ENCODE data around the gene PPP1R26. TPM values are rescaled to one million over a fixed set of nuclear protein-coding genes. Genes with fewer than 3 reads are reported as not detected.

PPP1R26 gene
- total and polyA plus RNA-seq, 4 donors = 16.1 to 37.8 (median 28.4) TPM

DNA sequence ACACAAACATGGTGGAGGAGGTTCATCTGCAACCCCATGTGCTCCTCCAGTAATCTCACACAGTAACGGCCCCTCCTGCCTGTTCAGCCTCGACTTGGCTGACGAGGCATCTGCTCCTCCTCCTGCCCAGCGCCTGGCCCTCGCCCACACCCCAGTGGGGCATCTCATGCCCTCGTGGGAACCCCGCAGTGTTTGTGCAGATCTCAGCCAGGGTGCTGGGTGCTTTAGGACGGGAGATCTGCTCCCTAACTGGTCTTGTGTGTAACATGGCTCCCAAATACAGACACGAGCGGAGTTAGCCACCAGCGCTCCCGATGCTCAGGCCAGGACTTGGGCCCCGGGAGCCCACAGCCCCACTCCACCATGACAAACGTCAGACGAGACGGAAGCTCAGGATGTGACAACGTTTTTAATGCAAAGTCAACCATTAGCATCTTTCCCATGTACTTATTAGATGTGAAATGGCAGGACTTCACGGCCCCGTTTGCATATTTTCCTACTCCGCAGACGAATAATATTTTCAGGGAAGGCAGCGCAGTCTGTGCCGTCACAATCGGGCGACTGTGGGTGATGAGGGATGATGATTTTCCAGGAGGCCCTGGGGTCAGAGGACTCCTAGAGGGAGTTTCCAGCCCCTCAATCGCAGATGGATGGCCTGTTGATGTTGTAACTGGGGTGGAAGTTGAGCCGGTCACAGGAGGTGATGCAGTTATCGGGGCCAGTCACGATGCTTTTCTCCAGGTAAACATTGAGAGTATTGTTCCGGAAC, 15.4 kb downstream of the PPP1R26 start:
- H3K27ac ChIP-seq (ENCODE audit: low read depth, low read length) = no peak overlapping the region
- H3K36me3 ChIP-seq (ENCODE audit: control insufficient read depth, insufficient read depth, low read length) = peaks cover 25% of the 10 kb centered on the region
- no peak overlapping the region for H3K4me3 ChIP-seq (ENCODE audit: low read depth, low read length)
- WGBS (ENCODE audit: insufficient coverage) = 91% methylated on average over 24 of the region's 30 CpGs
- H3K4me1 ChIP-seq (ENCODE audit: control insufficient read depth, insufficient read depth, low read length) = peaks cover 17% of the 10 kb centered on the region
- H3K9me3 ChIP-seq (ENCODE audit: control insufficient read depth, insufficient read depth, low read length) = no peaks in the 10 kb centered on the region
- no peak for DNase-seq (ENCODE audit: low read depth in 4 of 6, low spot score in 6 of 6)
- no peaks in the 10 kb centered on the region for H3K27me3 ChIP-seq (ENCODE audit: control insufficient read depth, insufficient read depth, low read length)

DNA sequence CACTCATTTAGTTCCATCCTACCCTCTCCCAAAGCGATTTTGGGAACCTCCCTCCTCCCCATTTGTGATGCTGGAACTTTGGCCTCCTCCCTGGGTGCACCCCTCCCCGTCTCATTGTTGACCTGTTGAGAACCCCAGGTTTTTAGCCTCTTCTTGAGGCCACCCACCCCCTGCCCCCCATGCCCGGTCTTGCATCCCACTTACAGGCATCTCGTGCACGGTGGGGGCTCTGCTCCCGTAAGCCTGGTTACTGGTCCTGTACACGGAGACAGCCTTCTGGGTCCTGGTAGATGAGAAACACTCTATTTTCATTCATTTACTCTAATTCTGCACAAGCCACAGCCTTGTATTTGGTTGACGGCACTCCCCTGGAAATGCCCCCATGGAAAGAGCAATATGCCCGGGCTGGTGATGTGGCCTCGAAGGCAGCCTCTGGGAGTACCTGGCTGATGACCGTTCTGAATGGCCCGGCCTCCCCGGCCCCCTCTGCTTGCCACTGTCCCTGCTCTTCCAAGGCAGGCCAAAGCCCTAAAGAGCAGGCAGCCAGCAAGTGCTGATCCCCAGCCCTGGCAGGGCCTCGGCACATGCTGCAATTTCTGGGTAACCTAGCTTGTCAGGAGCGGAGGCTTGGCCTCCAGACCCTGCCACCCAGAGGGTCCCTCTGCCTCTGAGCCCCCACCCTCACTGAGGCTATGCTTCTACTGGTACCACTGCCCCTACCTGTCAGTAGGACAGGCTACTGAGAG, 19.0 kb downstream of the PPP1R26 start:
- no peaks in the 10 kb centered on the region for H3K9me3 ChIP-seq (ENCODE audit: control insufficient read depth, insufficient read depth, low read length)
- no peak overlapping the region for H3K4me3 ChIP-seq (ENCODE audit: low read depth, low read length)
- DNase-seq (ENCODE audit: low read depth in 4 of 6, low spot score in 6 of 6) = no peak
- 82% methylated on average over 12 of the region's 15 CpGs for WGBS (ENCODE audit: insufficient coverage)
- H3K36me3 ChIP-seq (ENCODE audit: control insufficient read depth, insufficient read depth, low read length) = peaks cover 29% of the 10 kb centered on the region
- H3K27me3 ChIP-seq (ENCODE audit: control insufficient read depth, insufficient read depth, low read length) = no peaks in the 10 kb centered on the region
- H3K4me1 ChIP-seq (ENCODE audit: control insufficient read depth, insufficient read depth, low read length) = peaks cover 36% of the 10 kb centered on the region
- H3K27ac ChIP-seq (ENCODE audit: low read depth, low read length) = no peak overlapping the region

DNA sequence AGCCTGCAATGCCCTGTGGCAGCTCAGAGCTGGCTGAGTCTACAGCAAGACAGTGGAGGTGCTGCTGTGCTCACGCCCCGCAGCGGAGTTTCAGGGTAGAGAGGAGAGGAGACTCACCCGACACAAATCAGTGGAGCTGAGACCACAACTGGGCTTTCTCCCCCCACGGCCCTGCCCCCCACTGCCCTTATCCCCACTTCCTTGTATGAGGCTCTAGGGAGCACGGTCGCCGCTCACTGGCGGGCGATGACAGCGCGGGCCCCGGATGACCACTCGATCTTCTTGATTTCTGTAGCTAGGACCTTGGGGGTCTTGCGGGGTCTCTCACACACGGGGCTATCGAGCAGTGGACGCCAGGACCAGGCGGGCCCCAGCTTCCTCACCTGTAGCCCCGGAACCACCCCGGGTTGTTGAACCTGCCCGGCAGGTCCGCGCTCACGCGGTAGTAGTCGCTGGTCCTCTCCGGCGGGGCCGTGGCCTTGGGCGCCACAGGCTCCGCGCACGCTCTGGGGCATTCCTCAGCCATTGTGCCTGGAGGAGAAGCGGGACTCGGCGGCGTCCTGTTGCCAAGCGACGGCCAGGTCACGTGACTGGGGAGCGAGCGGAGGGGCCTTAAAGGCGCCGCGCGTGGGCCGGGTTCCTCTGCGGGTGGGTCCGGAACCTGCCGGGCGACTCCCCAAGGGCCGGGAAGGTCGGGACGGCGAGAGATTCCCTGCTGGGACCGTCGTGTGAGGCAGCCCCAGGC, 19.9 kb downstream of the PPP1R26 start:
- H3K27ac ChIP-seq (ENCODE audit: low read depth, low read length) = peak overlapping the region; percentile 61
- peaks cover 36% of the 10 kb centered on the region for H3K4me1 ChIP-seq (ENCODE audit: control insufficient read depth, insufficient read depth, low read length)
- under 1% methylated on average over 57 of the region's 58 CpGs for WGBS (ENCODE audit: insufficient coverage)
- H3K27me3 ChIP-seq (ENCODE audit: control insufficient read depth, insufficient read depth, low read length) = no peaks in the 10 kb centered on the region
- peak in 5 of 6 donors; percentile 82 to 97 (median 86) for DNase-seq (ENCODE audit: low read depth in 4 of 6, low spot score in 6 of 6)
- H3K9me3 ChIP-seq (ENCODE audit: control insufficient read depth, insufficient read depth, low read length) = no peaks in the 10 kb centered on the region
- peak overlapping the region; percentile 79 for H3K4me3 ChIP-seq (ENCODE audit: low read depth, low read length)
- H3K36me3 ChIP-seq (ENCODE audit: control insufficient read depth, insufficient read depth, low read length) = peaks cover 39% of the 10 kb centered on the region

DNA sequence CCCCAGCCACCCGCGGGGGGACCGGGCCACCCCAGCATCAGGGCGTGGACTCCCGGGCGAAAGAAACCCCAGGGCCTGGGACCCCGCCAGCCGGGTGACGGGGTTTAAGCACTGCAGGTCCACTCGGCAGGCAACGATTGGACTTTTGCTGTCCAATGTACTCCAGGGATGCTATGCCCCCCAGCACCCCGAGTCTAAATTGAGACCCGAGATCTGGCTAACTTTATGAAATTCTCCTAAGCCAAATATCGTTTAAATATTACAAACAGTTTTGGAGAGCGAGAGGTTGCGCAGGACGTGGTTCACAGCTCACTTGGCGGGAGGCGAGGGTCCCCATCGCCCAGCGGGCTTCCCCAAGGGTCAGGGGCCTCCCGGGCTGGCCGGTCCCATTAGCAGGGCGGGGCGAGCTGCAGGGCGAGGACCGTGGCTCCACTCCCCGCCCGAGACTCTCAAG, 20.5 kb downstream of the PPP1R26 start:
- 0% methylated on average over 27 of the region's 29 CpGs for WGBS (ENCODE audit: insufficient coverage)
- no peak for DNase-seq (ENCODE audit: low read depth in 4 of 6, low spot score in 6 of 6)

DNA sequence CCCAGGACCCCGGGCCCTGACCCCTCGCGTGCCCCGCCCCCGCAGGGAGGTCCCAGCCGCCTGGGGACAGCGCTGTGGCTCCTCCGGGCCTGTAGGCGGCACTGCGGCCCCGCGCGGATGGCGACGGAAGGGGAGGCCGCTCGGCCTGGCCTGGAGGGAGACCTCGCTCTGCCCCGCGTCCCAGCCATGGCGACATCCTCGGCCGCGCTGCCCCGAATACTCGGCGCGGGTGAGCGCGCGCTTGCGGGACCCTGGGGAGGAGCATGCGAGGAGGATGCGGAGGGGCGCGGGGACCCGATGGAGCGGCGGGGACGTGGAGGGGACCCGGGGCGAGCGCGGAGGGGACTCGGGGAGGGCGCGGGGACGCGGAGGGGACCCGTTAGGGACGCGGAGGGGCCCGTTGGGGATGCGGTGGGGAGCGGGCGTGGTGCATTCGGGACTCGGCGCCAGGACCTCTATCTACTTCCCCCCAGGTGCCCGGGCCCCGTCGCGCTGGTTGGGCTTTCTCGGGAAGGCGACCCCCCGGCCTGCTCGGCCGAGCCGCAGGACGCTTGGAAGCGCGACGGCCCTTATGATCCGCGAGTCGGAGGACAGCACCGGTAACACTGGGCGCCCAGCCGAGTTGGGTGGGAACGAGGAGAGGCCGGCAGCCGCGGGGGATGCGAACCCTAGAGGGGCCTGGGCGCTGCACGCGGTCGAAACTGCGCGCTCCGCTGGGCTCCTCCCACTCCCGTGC, 21.1 kb downstream of the PPP1R26 start, which contains the start of gene MRPS2:
MRPS2 (plus strand) TSS at position 158 of the 736 bp plus-strand sequence; CDS start at position 187, 29 bp downstream.
- H3K4me3 ChIP-seq (ENCODE audit: low read depth, low read length) = peak within 1 kb of the TSS; percentile 79
- no peaks in the 10 kb centered on the region for H3K9me3 ChIP-seq (ENCODE audit: control insufficient read depth, insufficient read depth, low read length)
- H3K4me1 ChIP-seq (ENCODE audit: control insufficient read depth, insufficient read depth, low read length) = peaks cover 38% of the 10 kb centered on the region
- H3K27ac ChIP-seq (ENCODE audit: low read depth, low read length) = peak within 1 kb of the TSS; percentile 61
- peaks cover 45% of the 10 kb centered on the region for H3K36me3 ChIP-seq (ENCODE audit: control insufficient read depth, insufficient read depth, low read length)
- peak in 5 of 6 donors; percentile 72 to 95 (median 80) for DNase-seq (ENCODE audit: low read depth in 4 of 6, low spot score in 6 of 6)
- under 1% methylated on average over 91 of the region's 92 CpGs for WGBS (ENCODE audit: insufficient coverage)
- no peaks in the 10 kb centered on the region for H3K27me3 ChIP-seq (ENCODE audit: control insufficient read depth, insufficient read depth, low read length)

More for the DNA sequence above, 20.5 kb downstream of the PPP1R26 start:
- no peaks in the 10 kb centered on the region for H3K27me3 ChIP-seq (ENCODE audit: control insufficient read depth, insufficient read depth, low read length)
- H3K4me3 ChIP-seq (ENCODE audit: low read depth, low read length) = peak overlapping the region; percentile 79
- peaks cover 36% of the 10 kb centered on the region for H3K4me1 ChIP-seq (ENCODE audit: control insufficient read depth, insufficient read depth, low read length)
- H3K9me3 ChIP-seq (ENCODE audit: control insufficient read depth, insufficient read depth, low read length) = no peaks in the 10 kb centered on the region
- peaks cover 39% of the 10 kb centered on the region for H3K36me3 ChIP-seq (ENCODE audit: control insufficient read depth, insufficient read depth, low read length)
- H3K27ac ChIP-seq (ENCODE audit: low read depth, low read length) = peak overlapping the region; percentile 61

DNA sequence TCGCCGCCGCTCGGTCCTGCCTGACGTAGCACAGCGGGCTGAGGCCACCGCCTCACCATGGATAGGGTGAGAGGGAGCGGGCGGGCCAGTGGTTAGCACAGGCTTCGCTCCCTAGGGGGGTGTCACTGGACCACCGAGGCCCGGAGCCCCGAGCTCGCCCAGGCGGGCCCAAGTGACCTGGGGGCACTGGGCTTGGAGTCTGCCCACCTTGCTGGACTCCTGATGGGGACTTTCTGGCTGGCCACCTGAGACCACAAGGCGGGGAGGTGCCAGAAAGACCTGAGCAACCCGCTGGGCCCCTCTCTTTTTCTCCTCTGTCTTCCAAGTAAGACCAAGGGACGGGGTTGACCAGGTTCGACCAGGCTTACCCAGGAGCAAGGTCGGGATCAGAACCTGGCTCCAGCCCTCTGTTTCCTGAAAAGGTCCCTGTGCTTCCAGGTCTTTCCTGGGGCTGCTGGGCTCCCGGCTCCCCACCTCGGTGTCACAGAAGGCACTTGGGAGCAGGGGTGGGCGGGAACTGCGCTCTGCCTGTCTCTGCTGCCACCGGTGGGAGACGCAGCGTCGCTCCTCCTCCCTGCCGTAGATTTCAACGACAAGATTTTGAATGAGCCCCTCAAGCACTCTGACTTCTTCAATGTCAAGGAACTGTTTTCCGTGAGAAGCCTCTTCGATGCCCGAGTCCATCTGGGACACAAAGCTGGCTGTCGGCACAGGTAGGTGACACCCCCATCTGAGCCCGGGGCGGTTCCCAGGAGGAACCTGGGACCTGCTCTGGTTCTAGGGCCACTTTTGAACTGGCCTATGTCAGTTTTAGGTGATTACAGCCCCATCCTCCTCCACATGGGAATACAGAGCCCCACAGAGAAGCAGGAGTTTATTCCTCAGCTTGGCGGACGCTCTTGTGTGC, 21.9 kb downstream of the PPP1R26 start:
- DNase-seq (ENCODE audit: low read depth in 4 of 6, low spot score in 6 of 6) = no peak
- Histone ChIP-seq H3K9me3 (ENCODE audit: control insufficient read depth, insufficient read depth, low read length) (no peaks in the 10 kb centered on the region), H3K4me3 (ENCODE audit: low read depth, low read length) (peak overlapping the region; percentile 79)

DNA sequence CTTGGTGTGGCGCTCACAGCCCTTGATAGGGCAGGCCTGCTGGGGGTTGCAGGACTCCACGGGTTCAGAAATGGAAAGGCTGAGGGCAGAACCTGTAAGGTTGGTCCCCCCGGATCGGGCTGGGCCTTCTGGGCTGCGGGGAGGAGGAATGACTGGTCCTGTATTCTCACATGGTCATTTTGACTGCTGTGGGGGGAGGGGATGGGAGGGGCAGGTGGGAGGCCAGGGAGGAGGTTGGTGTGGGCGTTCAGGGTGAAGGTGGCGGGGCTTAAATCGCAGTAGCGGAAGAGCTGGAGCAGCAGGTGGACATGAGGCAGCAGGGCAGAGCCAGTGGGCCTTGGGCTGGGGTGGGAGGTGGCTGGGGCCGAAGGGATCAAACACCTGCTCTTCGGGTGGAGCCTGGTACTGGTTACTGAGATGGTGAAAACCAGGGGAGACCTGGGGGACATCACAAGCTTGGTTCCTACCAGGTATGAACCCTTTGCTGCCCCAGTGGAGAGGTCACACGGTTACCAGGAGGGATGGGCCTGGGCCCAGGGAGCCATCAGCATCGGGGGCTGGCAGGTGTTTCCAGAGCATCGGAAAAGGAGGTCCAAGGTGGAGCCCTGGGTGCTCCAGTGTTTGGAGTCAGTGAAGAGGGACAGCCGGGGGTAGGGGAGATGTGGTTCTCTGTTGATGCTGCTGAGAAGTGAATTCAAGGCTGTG, 22.7 kb downstream of the PPP1R26 start:
- DNase-seq (ENCODE audit: low read depth in 4 of 6, low spot score in 6 of 6) = no peak

More for the DNA sequence above, 21.9 kb downstream of the PPP1R26 start:
- Histone ChIP-seq H3K27ac (ENCODE audit: low read depth, low read length) (no peak overlapping the region), H3K4me1 (ENCODE audit: control insufficient read depth, insufficient read depth, low read length) (peaks cover 39% of the 10 kb centered on the region), H3K27me3 (ENCODE audit: control insufficient read depth, insufficient read depth, low read length) (no peaks in the 10 kb centered on the region), H3K36me3 (ENCODE audit: control insufficient read depth, insufficient read depth, low read length) (peaks cover 54% of the 10 kb centered on the region)
- 46% methylated on average over 35 of the region's 38 CpGs for WGBS (ENCODE audit: insufficient coverage)

DNA sequence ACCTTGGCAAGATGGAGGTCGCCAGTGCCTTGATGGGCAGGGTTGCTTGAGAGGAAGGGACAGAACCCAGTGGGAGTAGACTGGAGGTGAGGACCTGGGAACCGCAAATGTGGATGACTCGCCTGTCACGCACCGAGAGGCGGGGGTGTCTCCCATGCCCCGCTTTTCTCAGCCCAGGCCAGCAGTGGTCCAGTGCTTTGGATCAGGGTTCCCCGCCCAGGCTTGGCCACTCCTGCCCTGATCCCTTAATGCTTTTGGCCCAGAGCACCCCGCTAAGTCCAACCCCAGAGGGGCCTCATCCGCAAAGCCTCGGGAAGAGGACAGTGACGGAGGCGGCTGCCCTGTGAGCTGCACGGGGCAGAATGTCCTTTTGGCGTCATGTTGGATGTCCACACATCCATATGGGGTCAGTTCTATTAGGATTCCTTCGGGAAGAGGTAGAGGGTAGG, 23.3 kb downstream of the PPP1R26 start:
- Histone ChIP-seq H3K4me3 (ENCODE audit: low read depth, low read length) (no peak overlapping the region), H3K27ac (ENCODE audit: low read depth, low read length) (no peak overlapping the region), H3K9me3 (ENCODE audit: control insufficient read depth, insufficient read depth, low read length) (no peaks in the 10 kb centered on the region), H3K27me3 (ENCODE audit: control insufficient read depth, insufficient read depth, low read length) (no peaks in the 10 kb centered on the region), H3K4me1 (ENCODE audit: control insufficient read depth, insufficient read depth, low read length) (peaks cover 39% of the 10 kb centered on the region), H3K36me3 (ENCODE audit: control insufficient read depth, insufficient read depth, low read length) (peaks cover 63% of the 10 kb centered on the region)
- WGBS (ENCODE audit: insufficient coverage) = 93% methylated on average over 16 of the region's 16 CpGs
- no peak for DNase-seq (ENCODE audit: low read depth in 4 of 6, low spot score in 6 of 6)

More for the DNA sequence above, 22.7 kb downstream of the PPP1R26 start:
- H3K4me1 ChIP-seq (ENCODE audit: control insufficient read depth, insufficient read depth, low read length) = peaks cover 39% of the 10 kb centered on the region
- no peak overlapping the region for H3K27ac ChIP-seq (ENCODE audit: low read depth, low read length)
- 91% methylated on average over 15 of the region's 15 CpGs for WGBS (ENCODE audit: insufficient coverage)
- H3K36me3 ChIP-seq (ENCODE audit: control insufficient read depth, insufficient read depth, low read length) = peaks cover 60% of the 10 kb centered on the region
- no peaks in the 10 kb centered on the region for H3K9me3 ChIP-seq (ENCODE audit: control insufficient read depth, insufficient read depth, low read length)
- no peak overlapping the region for H3K4me3 ChIP-seq (ENCODE audit: low read depth, low read length)
- no peaks in the 10 kb centered on the region for H3K27me3 ChIP-seq (ENCODE audit: control insufficient read depth, insufficient read depth, low read length)
